Gastroesophageal sphincter (tissue), 3 donors: ENCODE data around the gene PCAT7.

Experiments
- EP300 ChIP-seq: sonication (generic); formaldehyde crosslinking; IDR thresholded peaks from one replicate; pipeline ENCODE4 v1.6.1; 2017; ENCODE audit warnings: antibody characterized with exemption, mild to moderate bottlenecking
- POLR2A ChIP-seq, 2 donors: fragments of 450-650 bp; IDR thresholded peaks; one replicate each; pipeline ENCODE4 v1.6.1; 2017; ENCODE audit warnings: antibody characterized with exemption in 2 of 2, mild to moderate bottlenecking in 2 of 2, moderate library complexity in 1 of 2
- POLR2AphosphoS5 ChIP-seq: sonication (generic); formaldehyde crosslinking; IDR thresholded peaks from one replicate; pipeline ENCODE4 v1.6.1; 2017; ENCODE audit warnings: antibody characterized with exemption
- TF ChIP-seq, protein P1 (sequence below), 4 experiments: fragments of 200-600 bp in 2 of 4; fragments of 450-650 bp in 2 of 4; sonication (generic) in 1 of 4; IDR thresholded peaks; one replicate each; pipeline ENCODE4 v1.5.1; 2017 to 2019; ENCODE audit warnings: antibody characterized with exemption in 4 of 4, mild to moderate bottlenecking in 2 of 4, moderate library complexity in 2 of 4

- TF ChIP-seq, protein P1, sequence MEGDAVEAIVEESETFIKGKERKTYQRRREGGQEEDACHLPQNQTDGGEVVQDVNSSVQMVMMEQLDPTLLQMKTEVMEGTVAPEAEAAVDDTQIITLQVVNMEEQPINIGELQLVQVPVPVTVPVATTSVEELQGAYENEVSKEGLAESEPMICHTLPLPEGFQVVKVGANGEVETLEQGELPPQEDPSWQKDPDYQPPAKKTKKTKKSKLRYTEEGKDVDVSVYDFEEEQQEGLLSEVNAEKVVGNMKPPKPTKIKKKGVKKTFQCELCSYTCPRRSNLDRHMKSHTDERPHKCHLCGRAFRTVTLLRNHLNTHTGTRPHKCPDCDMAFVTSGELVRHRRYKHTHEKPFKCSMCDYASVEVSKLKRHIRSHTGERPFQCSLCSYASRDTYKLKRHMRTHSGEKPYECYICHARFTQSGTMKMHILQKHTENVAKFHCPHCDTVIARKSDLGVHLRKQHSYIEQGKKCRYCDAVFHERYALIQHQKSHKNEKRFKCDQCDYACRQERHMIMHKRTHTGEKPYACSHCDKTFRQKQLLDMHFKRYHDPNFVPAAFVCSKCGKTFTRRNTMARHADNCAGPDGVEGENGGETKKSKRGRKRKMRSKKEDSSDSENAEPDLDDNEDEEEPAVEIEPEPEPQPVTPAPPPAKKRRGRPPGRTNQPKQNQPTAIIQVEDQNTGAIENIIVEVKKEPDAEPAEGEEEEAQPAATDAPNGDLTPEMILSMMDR (IDR thresholded peaks at IDR 0.05), result no peak
- TF ChIP-seq POLR2AphosphoS5, result no peak
- TF ChIP-seq POLR2A (IDR thresholded peaks at IDR 0.05), result no peak
- TF ChIP-seq EP300, result no peak
Observed at GRCh38 chr9:94610181-94610606, 55.3 kb downstream of the PCAT7 start.
